Left cardiac atrium (tissue), 4 donors: ENCODE data around the gene GATA5. TPM values are rescaled to one million over a fixed set of nuclear protein-coding genes. Genes with fewer than 3 reads are reported as not detected.

Experiments used
- ATAC-seq, 2 donors: fragments of 200-7000 bp; cut with Tn5 transposase; one replicate each; pipeline ENCODE4 v1.9.1; 2020; ENCODE audit warnings: mild to moderate bottlenecking in 2 of 2, moderate library complexity in 2 of 2
- DNase-seq: peaks from one replicate; pipeline ENCODE4 v3.0.0-alpha.2; 2020
- intact Hi-C, 2 donors: fragments of 100-400 bp; cut with DNase I; formaldehyde crosslinking; loops; one replicate each; pipeline versions ENCODE4 v1.14.1 to v1.15.1; 2022 to 2023
- total RNA-seq, 2 donors: library from RNA; stranded (reverse); fragmentation: NEBNext Ultra II Directional; extraction: Animal tissue kit (Norgen Biotek cat#: 25700); gene quantifications; one replicate each; pipeline ENCODE4 v1.2.1, GENCODE V29; 2021
- donor health status: DM: no; HTN: yes; CAD: no.
- donor health status: DM: no; HTN: yes; CAD: no; lungs with severe emphysema.
- donor health status: DM: yes; HTN: yes; CAD: no.
- donor health status: Dilated cardiomyopathy.

Gene GATA5
- total RNA-seq, 2 donors from 2014 or later, result 4.3 to 9.3 TPM

GRCh38 chr20:62448038-62448437 lies 27.8 kb downstream of the GATA5 start:
- ATAC-seq, result no peak
- intact Hi-C loops, result no loop called here
- no peak for DNase-seq

DNA sequence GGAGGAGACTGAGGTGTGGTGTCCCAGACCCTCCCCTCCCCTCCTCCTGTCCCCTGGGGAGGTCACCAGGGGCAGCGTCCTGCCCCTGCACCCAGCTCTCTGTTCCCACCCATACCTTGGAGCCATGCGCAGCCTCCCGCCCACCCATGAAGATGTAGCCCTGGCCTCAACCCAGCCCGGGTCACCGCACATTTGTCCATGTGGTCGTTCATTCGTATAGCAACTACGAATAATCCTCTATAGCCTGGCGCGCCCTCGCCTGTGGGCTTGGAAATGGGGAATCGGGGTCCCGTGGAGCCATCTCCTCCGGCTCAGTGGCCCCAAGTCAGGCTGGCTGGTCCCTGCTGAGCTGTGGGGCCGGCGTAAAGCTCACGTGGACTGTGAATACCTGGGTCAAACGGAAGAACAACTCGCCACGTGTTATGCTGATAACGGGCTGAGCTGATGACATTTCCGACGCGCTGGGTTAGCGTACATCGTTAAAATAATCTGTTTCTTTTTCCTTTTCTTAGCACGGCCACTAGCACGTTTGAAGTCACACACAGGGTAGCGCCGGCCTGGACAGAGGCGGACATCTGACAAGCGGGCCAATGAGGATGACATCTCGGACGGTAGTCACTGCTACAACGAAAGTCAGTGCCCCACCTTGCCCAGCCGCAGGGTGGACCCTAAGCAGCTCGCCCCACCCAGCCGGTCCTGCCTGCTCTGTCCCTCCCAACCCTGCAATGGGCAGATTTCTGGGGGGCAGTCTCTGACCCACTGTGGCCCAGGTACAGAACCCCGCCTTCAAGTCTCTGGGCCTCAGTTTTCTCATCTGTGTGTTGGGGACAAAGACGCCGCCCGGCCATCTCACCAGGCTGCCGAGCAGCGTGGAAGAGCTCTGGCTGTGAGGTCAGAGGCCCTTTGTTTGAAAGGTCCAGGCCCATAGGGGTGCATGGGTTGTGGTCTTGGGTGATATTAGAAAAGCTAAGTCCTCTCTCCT lies 28.6 kb downstream of the GATA5 start:
- DNase-seq (no peak), ATAC-seq (no peak)
- intact Hi-C loops, result no loop called here

DNA sequence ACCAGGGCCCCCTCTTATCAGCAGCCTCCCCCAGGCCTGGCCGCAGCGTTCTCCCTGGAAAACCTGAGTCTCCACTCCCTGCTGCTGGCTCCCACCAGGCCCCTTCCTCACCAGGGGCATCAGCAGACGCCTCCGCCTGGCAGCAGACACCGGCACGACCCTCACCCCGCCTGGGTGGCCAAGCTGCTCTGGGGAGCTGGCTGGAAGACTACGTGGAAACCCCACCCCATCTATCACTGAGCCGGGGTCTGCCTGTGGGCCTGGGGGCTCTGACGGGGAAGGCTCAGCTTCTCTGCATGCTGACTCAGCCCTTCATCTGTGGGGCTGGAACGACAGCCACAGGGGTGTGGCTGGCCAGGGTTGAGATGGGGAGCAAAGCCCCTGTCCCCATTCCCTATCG lies 29.3 kb downstream of the GATA5 start:
- no peak for ATAC-seq
- no peak for DNase-seq
- intact Hi-C loops, result no loop called here

- ATAC-seq, result no peak
- intact Hi-C loops, result no loop called here
- no peak for DNase-seq
Measured at GRCh38 chr20:62445553-62446340, 30.0 kb downstream of the GATA5 start.

- ATAC-seq (no peak), DNase-seq (no peak)
- intact Hi-C loops, result no loop called here
Measured at GRCh38 chr20:62444286-62444685, 31.5 kb downstream of the GATA5 start.

DNA sequence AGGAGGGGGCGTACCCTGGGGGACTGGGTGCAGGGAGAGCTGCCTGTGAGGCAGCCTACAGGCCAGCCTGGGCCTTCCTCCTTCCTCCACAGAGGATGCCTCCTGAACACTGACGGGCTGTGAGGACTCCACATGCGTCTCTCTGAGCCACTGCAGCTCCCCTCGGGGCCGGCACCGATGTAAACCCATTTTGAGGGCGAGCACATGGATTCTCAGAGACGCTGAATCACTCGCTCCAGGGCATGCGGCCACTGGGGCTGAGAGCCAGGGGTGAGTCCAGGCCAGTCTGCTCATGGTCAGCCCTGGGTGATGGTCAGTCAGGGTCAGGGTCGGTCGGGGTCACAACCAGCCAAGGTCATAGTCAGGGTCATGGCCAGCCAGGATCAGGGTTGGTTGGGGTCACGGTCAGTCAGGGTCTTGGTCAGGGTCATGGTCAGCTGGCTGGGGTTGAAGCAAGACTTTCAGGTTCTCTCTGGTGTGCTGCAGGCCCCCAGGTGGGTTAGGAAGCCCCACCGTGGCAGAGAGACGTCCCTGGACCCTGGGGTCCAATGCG lies 33.7 kb downstream of the GATA5 start:
- intact Hi-C loops, result no loop called here
- DNase-seq (no peak), ATAC-seq (no peak)

- ATAC-seq (no peak), DNase-seq (no peak)
- intact Hi-C loops, result no loop called here
Measured at GRCh38 chr20:62439218-62439617, 36.6 kb downstream of the GATA5 start.

GRCh38 chr20:62437927-62438326 lies 37.9 kb downstream of the GATA5 start:
- intact Hi-C loops, result no loop called here
- DNase-seq (peak; percentile 49), ATAC-seq (peak; percentile 9 to 20)

- intact Hi-C loops, result no loop called here
- DNase-seq (no peak), ATAC-seq (no peak)
Measured at GRCh38 chr20:62437496-62437895, 38.3 kb downstream of the GATA5 start.

- ATAC-seq (no peak), DNase-seq (no peak)
- intact Hi-C loops, result no loop called here
Measured at GRCh38 chr20:62436692-62437091, 39.1 kb downstream of the GATA5 start.

- intact Hi-C loops, result no loop called here
Measured at GRCh38 chr20:62433658-62434497, 41.9 kb downstream of the GATA5 start.

GRCh38 chr20:62430866-62431447 lies 44.8 kb downstream of the GATA5 start:
- intact Hi-C loops, result no loop called here
- ATAC-seq, result no peak

More at GRCh38 chr20:62433658-62434497, 41.9 kb downstream of the GATA5 start:
- peak; percentile 59 to 60 for ATAC-seq
- DNase-seq, result peak; percentile 79

DNA sequence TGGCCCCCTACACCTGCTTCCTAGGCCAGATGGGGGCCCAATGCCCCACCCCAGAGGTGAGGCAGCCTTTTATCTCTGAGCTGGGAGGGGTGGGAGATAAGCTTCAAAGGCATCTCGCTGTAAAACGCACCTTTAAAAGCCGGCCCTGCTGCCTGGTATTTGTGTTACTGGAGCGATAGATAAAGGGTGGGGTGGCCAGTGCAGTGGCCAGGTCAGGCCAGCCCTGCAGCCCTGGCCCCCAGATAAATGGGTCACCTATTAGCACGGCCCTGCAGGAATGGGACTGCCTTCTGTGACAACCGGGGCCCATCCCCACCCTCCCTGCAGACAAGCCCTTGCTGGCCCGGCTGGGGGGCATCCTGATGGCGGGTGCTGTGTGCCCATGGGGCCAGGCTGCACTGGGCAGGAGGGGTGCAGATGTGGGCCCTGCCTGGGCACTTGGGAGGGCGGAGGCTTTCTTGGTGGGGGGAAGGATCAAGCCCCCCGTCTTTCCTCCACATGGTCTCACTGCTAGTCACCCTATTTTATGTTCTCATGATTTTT lies 45.4 kb downstream of the GATA5 start:
- DNase-seq (no peak), ATAC-seq (no peak)
- intact Hi-C loops, result no loop called here

More at GRCh38 chr20:62430866-62431447, 44.8 kb downstream of the GATA5 start:
- no peak for DNase-seq

DNA sequence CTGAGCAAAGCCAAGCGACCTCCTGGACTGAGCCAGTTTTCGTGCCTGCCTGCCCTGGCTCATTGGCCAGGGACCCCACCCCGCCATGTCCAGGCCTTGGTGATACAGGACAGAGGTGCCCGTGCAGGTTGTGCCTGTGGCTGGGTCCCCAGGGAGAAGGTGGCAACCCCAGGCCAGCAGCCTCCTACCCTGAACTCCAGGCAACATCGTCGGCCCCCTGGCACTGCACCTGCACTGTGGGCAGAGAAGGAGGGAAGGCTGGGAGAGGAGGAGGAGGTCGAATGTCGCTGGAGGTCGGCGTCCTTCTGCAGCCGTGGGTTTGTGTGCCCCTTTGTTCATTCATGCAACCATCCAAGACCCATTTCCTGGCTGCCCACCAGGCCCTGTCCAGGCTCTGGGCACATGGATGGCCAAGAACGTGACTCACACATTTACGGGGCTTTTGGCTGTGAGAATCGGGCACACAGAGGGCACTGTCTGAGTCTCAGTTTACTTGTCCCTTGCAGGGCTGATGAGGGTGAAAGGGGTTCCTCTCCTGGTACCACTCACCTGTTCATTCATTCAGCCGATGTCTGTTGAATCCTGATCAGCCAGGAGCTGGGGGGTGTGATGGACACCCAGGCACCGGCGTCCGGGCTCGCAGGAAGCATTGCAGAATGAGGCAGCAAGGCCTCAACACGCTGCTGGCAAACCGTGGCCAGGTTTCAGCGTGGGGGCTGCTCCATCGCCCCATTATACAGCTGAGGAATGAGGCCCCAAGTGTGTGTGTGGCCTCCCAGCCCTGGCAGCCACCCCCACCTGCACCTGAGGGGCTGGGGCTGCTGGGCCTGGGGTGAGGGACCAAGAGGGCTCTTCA lies 46.1 kb downstream of the GATA5 start:
- ATAC-seq (no peak), DNase-seq (no peak)
- intact Hi-C loops, result no loop called here

DNA sequence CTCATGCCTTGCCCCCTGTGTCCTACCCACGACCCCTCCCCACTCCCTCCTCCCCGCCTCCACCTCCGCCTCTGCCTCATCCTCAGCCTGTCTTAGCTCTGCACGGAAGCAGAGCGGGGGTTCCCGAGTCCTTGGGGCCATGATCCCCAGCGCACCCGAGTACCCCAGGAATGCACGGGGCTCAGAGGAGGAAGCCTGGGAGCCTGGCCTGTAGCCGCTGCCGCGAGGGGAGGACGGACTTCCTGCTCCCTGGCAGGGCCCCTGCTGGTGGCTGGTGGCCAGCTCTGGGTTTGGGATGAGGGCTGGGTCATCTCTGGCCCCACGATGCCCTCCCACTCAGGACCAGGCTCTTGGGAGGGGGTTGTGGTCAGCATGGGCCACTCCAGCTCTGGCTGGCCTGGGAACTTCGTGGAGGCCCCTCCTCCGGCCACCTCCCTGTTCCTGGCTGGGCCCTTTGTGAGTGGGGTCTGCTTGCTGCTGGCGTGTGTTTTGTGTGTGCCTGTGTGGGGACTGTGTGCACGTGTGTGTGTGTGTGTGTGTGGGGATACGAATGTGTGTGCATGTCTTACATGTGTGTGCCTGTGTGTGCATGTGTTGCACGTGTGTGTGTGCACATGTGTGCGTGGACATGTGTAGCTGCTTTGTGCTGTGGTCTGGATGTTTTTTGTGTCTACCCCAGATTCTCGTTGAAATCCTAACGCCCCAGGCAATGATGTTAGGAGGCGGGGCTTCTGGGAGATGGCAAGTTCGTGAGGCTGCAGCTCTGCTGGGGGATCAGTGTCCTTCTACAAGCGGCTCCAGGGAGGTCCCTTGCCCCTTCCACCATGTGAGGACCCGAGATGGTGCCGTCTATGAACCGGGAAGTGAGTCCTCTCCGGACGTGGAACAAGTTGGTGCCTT lies 47.1 kb downstream of the GATA5 start:
- ATAC-seq (no peak), DNase-seq (no peak)
- intact Hi-C loops, result no loop called here

DNA sequence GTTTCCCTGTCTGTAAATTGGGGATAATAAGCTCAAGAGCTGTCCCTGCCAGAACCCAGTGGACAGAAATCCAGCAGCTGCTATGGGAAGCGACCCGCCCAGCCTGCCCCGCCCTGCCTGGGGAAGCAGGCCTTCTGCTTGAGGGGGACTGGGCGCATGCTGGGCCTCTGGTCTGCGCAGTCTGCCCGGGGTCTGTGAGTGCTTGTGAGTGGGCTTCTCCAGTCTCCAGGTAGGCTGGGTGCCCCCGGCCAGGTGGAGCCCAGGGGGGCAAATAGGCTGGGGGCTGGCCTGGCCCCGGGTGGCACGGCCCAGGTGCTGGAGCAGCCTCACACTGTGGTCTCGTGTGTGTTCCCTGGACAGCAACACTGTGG lies 47.8 kb downstream of the GATA5 start:
- DNase-seq (no peak), ATAC-seq (no peak)
- intact Hi-C loops, result no loop called here
